Loucy (cell line): Measurements from ENCODE around the gene MYDGF.

ENCODE experiments used
- H2AFZ ChIP-seq: fragments of 200-600 bp; sonication (generic); 2 replicates; pipeline ENCODE4 v1.6.0; 2016; ENCODE audit warnings: antibody characterized with exemption, mild to moderate bottlenecking, low read length, moderate library complexity
- H3F3A ChIP-seq: fragments of 200-600 bp; 2 replicates; pipeline ENCODE4 v1.6.0; 2016; ENCODE audit warnings: antibody characterized with exemption, low read depth, mild to moderate bottlenecking
- H3K27me3 ChIP-seq: fragments of 200-600 bp; sonication (generic); 2 replicates; pipeline ENCODE4 v1.6.1; 2014; ENCODE audit warnings: low read length, mild to moderate bottlenecking; ENCODE audit not compliant: insufficient read depth, poor library complexity, severe bottlenecking
- H3K36me3 ChIP-seq: fragments of 200-600 bp; sonication (generic); 2 replicates; pipeline ENCODE4 v1.6.1; 2016; ENCODE audit warnings: low read length; ENCODE audit not compliant: insufficient read depth
- H3K4me1 ChIP-seq: fragments of 200-600 bp; sonication (generic); 2 replicates; pipeline ENCODE4 v1.5.1; 2014; ENCODE audit warnings: low read length, mild to moderate bottlenecking; ENCODE audit not compliant: insufficient read depth, poor library complexity, severe bottlenecking
- H3K4me2 ChIP-seq: fragments of 200-600 bp; sonication (generic); 2 replicates; pipeline ENCODE4 v1.6.0; 2014; ENCODE audit warnings: antibody characterized with exemption, low read length, low read depth, mild to moderate bottlenecking; ENCODE audit not compliant: poor library complexity, severe bottlenecking
- H3K4me3 ChIP-seq: fragments of 200-600 bp; sonication (generic); 2 replicates; pipeline ENCODE4 v1.5.1; 2014; ENCODE audit warnings: low read length, mild to moderate bottlenecking, mixed read lengths; ENCODE audit not compliant: poor library complexity, severe bottlenecking
- H3K79me2 ChIP-seq: fragments of 200-600 bp; sonication (generic); 2 replicates; pipeline ENCODE4 v1.6.1; 2014; ENCODE audit warnings: low read length; ENCODE audit not compliant: insufficient read depth
- H3K9ac ChIP-seq: fragments of 200-600 bp; sonication (generic); 2 replicates; pipeline ENCODE4 v1.6.0; 2014; ENCODE audit warnings: mild to moderate bottlenecking, low read depth, low read length, moderate library complexity; ENCODE audit not compliant: poor library complexity, severe bottlenecking
- H3K9me2 ChIP-seq: fragments of 200-600 bp; sonication (generic); replicated peaks from 2 replicates; pipeline ENCODE4 v1.6.1; 2016; ENCODE audit warnings: low read depth, low read length, mixed read lengths
- H3K9me3 ChIP-seq: fragments of 200-600 bp; sonication (generic); 2 replicates; pipeline ENCODE4 v1.6.1; 2014; ENCODE audit warnings: mild to moderate bottlenecking, antibody characterized with exemption, low read length, low read depth; ENCODE audit not compliant: insufficient read depth
- H4K20me1 ChIP-seq: fragments of 200-600 bp; sonication (generic); 2 replicates; pipeline ENCODE4 v1.6.0; 2014; ENCODE audit warnings: antibody characterized with exemption, low read length, mild to moderate bottlenecking; ENCODE audit not compliant: insufficient read depth, poor library complexity, severe bottlenecking
- CTCF ChIP-seq: fragments of 200-600 bp; sonication (generic); conservative IDR thresholded peaks from 2 replicates; pipeline ENCODE4 v1.5.1; 2014; ENCODE audit warnings: mild to moderate bottlenecking, antibody characterized with exemption, low read length
- EZH2phosphoT487 ChIP-seq: fragments of 200-600 bp; IDR thresholded peaks from 2 replicates; pipeline ENCODE4 v1.6.1; 2018; ENCODE audit warnings: antibody characterized with exemption, mild to moderate bottlenecking, moderate library complexity, borderline replicate concordance

MYDGF gene

GRCh38 chr19:4704317-4704673, 34.2 kb upstream of the MYDGF start:
- Histone ChIP-seq H3K79me2 (no peaks in the 10 kb centered on the region), H3K9me2 (no peaks in the 10 kb centered on the region), H3K9ac (no peak overlapping the region), H3K4me3 (no peak overlapping the region), H3K4me1 (no peaks in the 10 kb centered on the region), H3K9me3 (no peaks in the 10 kb centered on the region), H2AFZ (no peak overlapping the region), H4K20me1 (no peaks in the 10 kb centered on the region), H3K27me3 (no peaks in the 10 kb centered on the region), H3K4me2 (no peak overlapping the region), H3F3A (no peaks in the 10 kb centered on the region), H3K36me3 (peaks cover 55% of the 10 kb centered on the region; the same call in 1 of the 2 replicates)
- TF ChIP-seq CTCF (no peak), EZH2phosphoT487 (no peak)

DNA sequence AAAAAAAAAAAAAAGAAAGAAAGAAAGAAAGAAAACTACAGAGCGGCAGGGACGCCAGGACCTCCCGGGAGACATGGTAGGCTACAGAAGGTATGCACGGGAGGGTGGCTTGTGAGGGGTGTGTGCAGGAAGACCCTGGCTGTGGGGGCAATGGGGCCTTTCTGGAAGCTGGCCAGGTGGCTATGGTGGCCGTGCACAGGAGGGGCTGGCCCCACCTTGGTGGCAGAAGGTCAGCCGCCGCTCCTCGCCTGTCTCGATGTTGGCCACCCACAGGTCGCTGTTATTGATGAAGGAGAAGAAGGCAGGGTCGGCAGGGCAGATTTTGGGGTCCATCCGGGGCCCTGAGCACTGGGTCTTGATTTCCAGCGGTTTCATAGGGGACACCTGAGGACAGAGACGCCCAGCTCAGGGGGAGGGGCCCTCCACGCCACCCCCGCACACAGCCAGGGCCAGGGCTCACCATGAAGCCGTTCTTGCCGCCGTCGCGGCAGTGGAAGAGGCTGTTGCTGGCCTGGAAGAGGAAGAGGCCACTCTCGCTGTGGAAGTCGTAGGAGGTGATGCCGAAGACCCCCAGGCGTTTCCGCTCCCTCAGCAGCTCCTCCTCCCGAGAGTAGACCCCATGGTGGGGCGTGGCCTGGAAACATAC, 33.7 kb upstream of the MYDGF start:
- Histone ChIP-seq H3K27me3 (no peaks in the 10 kb centered on the region), H3K4me3 (no peak overlapping the region), H3K9ac (no peak overlapping the region), H2AFZ (no peak overlapping the region), H3K4me1 (no peaks in the 10 kb centered on the region), H3K36me3 (peaks cover 51% of the 10 kb centered on the region; the same call in 1 of the 2 replicates), H3K9me2 (no peaks in the 10 kb centered on the region), H4K20me1 (no peaks in the 10 kb centered on the region), H3K79me2 (no peaks in the 10 kb centered on the region), H3K4me2 (no peak overlapping the region), H3F3A (no peaks in the 10 kb centered on the region), H3K9me3 (no peaks in the 10 kb centered on the region)
- TF ChIP-seq CTCF (no peak), EZH2phosphoT487 (no peak)

- H2AFZ ChIP-seq: no peak overlapping the region
- no peak for TF ChIP-seq EZH2phosphoT487
- no peak for TF ChIP-seq CTCF
- H3K9me3 ChIP-seq: no peaks in the 10 kb centered on the region
- no peak overlapping the region for H3K4me3 ChIP-seq
- H3K4me2 ChIP-seq: no peak overlapping the region
- no peaks in the 10 kb centered on the region for H3K79me2 ChIP-seq
- H3K9ac ChIP-seq: no peak overlapping the region
- H3K27me3 ChIP-seq: no peaks in the 10 kb centered on the region
- no peaks in the 10 kb centered on the region for H4K20me1 ChIP-seq
- H3K9me2 ChIP-seq: no peaks in the 10 kb centered on the region
- H3K36me3 ChIP-seq: peaks cover 56% of the 10 kb centered on the region; the same call in 1 of the 2 replicates
- no peaks in the 10 kb centered on the region for H3F3A ChIP-seq
- H3K4me1 ChIP-seq: no peaks in the 10 kb centered on the region
Observed at GRCh38 chr19:4702764-4703163, 32.6 kb upstream of the MYDGF start.
